Astrocyte of the cerebellum (primary cell): ENCODE measurements around the gene SLC44A3.
A peak's percentile ranks its signal among the peaks of the same experiment; 100 is the strongest.

Source experiments
- DNase-seq: peaks from one replicate; pipeline ENCODE4 v3.0.0-alpha.2; 2011; ENCODE audit warnings: low read depth
- H3K4me3 ChIP-seq: 2 replicates; pipeline ENCODE4 v1.5.1; 2011; ENCODE audit warnings: mild to moderate bottlenecking, low read depth, low read length, moderate library complexity
- CTCF ChIP-seq: IDR thresholded peaks from 2 replicates; pipeline ENCODE4 v1.5.1; 2012; ENCODE audit warnings: low read length, low read depth, moderate library complexity, mild to moderate bottlenecking; ENCODE audit errors: missing control alignments
- in situ Hi-C: cut with HindIII; loops from 2 replicates; pipeline ENCODE4 v1.10.0; 2017; ENCODE audit warnings: low sequenced_read_pairs

SLC44A3 gene

GRCh38 chr1:94804442-94804837 lies 15.7 kb upstream of the SLC44A3 start:
- DNase-seq: no peak
- in situ Hi-C loops: no loop called here
- no peak overlapping the region for H3K4me3 ChIP-seq
- no peak for TF ChIP-seq CTCF

- no peak overlapping the region for H3K4me3 ChIP-seq
- DNase-seq: peak; percentile 27
- in situ Hi-C loops: no loop called here
- TF ChIP-seq CTCF: peak; percentile 97
Measured at GRCh38 chr1:94805912-94806311, 14.2 kb upstream of the SLC44A3 start.

GRCh38 chr1:94806441-94806871 lies 13.7 kb upstream of the SLC44A3 start:
- DNase-seq: no peak
- TF ChIP-seq CTCF: no peak
- in situ Hi-C loops: no loop called here
- no peak overlapping the region for H3K4me3 ChIP-seq

- no peak overlapping the region for H3K4me3 ChIP-seq
- in situ Hi-C loops: no loop called here
- no peak for TF ChIP-seq CTCF
- no peak for DNase-seq
Measured at GRCh38 chr1:94807742-94808491, 12.2 kb upstream of the SLC44A3 start.

- no peak for DNase-seq
- in situ Hi-C loops: no loop called here
- H3K4me3 ChIP-seq: no peak overlapping the region
- no peak for TF ChIP-seq CTCF
Measured at GRCh38 chr1:94808669-94809068, 11.5 kb upstream of the SLC44A3 start.

- no peak for TF ChIP-seq CTCF
- in situ Hi-C loops: no loop called here
- DNase-seq: no peak
- no peak overlapping the region for H3K4me3 ChIP-seq
Measured at GRCh38 chr1:94812985-94813384, 7.2 kb upstream of the SLC44A3 start.
